HG03571 (cell line): ENCODE results near the gene SFXN1.
"Not testable (repeated sequence)": the region's sequence is repeated elsewhere in the genome, so short reads cannot be mapped to it uniquely, and the experiment has no call there.

Source experiments
- ATAC-seq: cut with Tn5 transposase; IDR thresholded peaks from one replicate; pipeline ENCODE4 v1.9.1; 2021; ENCODE audit not compliant: unreplicated experiment

SFXN1 gene

GRCh38 chr5:175493260-175493659, 14.9 kb downstream of the SFXN1 start:
- ATAC-seq, result no peak

- ATAC-seq, result no peak
Measured at GRCh38 chr5:175493726-175494125, 15.4 kb downstream of the SFXN1 start.

- no peak for ATAC-seq
Measured at GRCh38 chr5:175494264-175495183, 16.2 kb downstream of the SFXN1 start.

- ATAC-seq, result no peak
Measured at GRCh38 chr5:175501759-175502158, 23.4 kb downstream of the SFXN1 start.

GRCh38 chr5:175507671-175508070, 29.3 kb downstream of the SFXN1 start:
- not testable (repeated sequence) for ATAC-seq

- no peak for ATAC-seq
Measured at GRCh38 chr5:175508896-175509295, 30.5 kb downstream of the SFXN1 start.

GRCh38 chr5:175513297-175513696, 34.9 kb downstream of the SFXN1 start:
- no peak for ATAC-seq

- no peak for ATAC-seq
Measured at GRCh38 chr5:175513726-175514125, 35.4 kb downstream of the SFXN1 start.

GRCh38 chr5:175516933-175517823, 38.8 kb downstream of the SFXN1 start:
- no peak for ATAC-seq

- no peak for ATAC-seq
Measured at GRCh38 chr5:175517824-175518450, 39.6 kb downstream of the SFXN1 start.

- ATAC-seq, result no peak
Measured at GRCh38 chr5:175519006-175519405, 40.6 kb downstream of the SFXN1 start.

- ATAC-seq, result no peak
Measured at GRCh38 chr5:175520321-175520720, 42.0 kb downstream of the SFXN1 start.

DNA sequence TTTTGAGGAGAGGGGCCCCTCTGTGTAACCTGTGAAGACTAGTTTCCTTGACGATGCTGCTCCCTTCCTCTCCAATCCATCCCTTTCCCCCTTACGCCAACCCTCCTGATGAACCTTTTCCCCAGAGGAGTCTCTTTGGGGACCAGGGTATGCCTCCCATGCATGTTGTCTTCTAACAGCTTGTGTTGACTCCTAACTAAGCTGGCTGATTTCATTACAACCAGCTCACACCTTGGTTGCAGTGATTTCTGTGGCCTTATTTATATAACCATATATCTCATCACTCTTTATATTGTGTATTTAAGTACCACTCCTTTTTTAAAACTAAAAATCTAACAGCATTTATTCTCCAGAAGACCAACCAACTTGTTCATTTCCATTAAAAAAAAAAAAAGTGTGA, 42.5 kb downstream of the SFXN1 start:
- ATAC-seq, result no peak

DNA sequence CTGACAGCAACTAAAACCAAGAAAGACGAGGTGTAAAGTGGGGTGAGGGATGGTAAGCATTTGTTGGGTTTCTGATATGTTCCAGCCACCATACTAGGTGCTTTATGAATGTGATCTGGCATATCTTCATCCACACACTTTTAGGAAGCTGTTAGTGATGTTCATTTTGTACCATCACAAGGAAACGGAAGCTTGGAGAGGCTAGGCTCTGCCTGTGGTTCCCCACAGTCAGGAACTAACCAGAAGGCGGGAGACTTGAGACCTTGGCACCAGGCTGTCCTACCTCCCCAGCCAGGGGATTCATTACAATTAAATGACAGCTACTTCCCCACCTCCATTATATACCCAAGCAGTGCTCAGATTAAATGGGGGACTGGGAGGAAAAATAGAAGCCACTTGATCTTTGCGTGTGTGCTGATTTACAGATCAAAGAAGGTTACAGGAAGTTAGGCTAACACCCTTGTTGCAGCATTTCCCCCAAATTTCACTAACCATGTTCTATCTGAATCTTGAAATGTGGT, 43.0 kb downstream of the SFXN1 start:
- ATAC-seq, result no peak

DNA sequence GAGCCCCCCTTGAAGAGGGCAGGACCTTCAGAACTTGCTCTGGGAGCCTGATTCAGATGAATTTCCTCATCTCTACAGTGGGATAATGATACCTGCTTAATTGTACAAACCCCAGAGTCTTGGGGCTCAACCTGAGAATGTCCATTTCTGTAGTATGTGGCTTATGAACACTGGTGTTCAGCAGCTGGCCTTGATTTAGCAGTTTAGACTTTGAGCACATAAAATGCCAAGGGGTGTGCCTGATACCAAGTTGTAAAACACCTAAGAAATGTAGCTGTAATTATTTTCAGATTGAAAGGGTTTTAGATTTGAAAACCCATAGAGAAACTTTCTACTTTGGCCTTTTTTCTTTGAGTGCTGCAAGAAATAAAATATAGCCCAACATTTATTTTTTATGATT, 44.9 kb downstream of the SFXN1 start:
- ATAC-seq, result no peak

DNA sequence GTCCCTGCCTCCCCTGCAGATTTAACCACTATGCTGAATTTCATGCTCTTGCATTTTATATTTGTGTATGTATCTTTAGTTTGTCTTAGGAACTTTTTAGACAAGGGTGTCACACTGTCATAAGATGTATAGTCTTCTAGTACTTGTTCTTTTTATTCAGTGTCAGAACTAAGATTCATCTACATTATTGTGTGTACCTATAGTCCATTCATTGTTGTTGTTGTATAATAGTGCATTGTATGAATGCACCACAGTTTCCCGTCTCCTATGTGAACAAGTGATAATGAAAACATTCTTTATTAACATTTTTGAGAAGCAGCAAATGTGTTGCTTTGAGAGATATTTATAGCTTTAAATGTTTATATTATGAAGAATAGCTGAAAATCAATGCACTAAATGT, 45.9 kb downstream of the SFXN1 start:
- ATAC-seq, result no peak

DNA sequence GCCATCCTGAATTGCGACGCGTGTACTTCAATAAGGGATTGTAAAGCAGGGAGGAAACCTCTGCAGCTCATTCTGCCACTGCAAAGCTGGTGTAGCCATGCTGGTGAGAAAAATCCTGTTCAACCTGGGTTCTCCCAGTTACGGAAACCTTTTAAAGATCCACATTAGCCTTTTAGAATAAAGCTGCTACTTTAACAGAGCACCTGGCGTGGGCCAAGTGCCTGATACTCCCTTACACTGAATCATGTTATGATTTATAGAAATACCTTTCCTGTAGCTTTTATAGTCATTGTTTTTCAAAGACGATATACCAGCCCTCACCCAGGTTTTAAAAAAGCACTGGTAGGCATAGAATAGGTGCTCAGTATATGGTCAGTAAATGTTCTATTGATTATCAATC, 48.3 kb downstream of the SFXN1 start:
- no peak for ATAC-seq

DNA sequence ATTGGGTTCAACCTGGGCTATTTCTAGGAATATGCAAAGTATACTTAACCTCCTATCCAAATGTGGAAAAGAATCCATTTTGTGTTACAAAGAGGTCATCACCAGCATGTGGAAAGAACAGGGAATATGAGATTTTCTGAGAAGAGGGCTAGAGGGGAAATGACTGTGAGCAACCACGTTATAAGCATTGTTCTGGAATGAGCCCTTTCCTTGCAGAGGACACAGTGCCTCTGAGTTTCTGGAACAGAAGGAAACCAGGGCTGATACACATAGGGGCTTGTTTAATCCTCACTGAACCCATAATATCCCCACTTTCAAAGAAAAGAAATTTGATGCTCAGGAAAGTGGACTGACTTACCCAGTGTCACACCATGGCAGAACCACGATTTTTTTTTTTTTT, 53.0 kb downstream of the SFXN1 start:
- no peak for ATAC-seq

- ATAC-seq, result peak; percentile 91
Measured at GRCh38 chr5:175534070-175534932, 55.9 kb downstream of the SFXN1 start.

GRCh38 chr5:175535331-175535730, 57.0 kb downstream of the SFXN1 start:
- not testable (repeated sequence) for ATAC-seq
